Uterus (tissue), 4 donors: ENCODE results near the gene CACNA2D2. TPM values are rescaled to one million over a fixed set of nuclear protein-coding genes. Genes with fewer than 3 reads are reported as not detected.
A peak's percentile ranks its signal among the peaks of the same experiment; 100 is the strongest.

ENCODE experiments used
- DNase-seq, 2 donors: peaks; one replicate each; pipeline ENCODE4 v3.0.0-alpha.2; 2019 to 2020
- H3K27ac ChIP-seq, 2 donors: fragments of 200-600 bp; sonication (generic); 1 replicate in 1 of 2; 2 replicates in 1 of 2; pipeline ENCODE4 v1.5.1; 2016 to 2018
- H3K27me3 ChIP-seq, 2 donors: fragments of 200-600 bp; sonication (generic); one replicate each; pipeline ENCODE4 v1.5.1; 2018 to 2019; ENCODE audit warnings: control low read depth in 1 of 2
- H3K36me3 ChIP-seq, 2 donors: fragments of 200-600 bp; sonication (generic); one replicate each; pipeline ENCODE4 v1.5.1; 2019; ENCODE audit warnings: control low read depth in 1 of 2
- H3K4me1 ChIP-seq, 2 donors: fragments of 200-600 bp; sonication (generic); one replicate each; pipeline ENCODE4 v1.5.1; 2018 to 2019; ENCODE audit warnings: control low read depth in 1 of 2
- H3K4me3 ChIP-seq, 2 donors: fragments of 200-600 bp; sonication (generic); 1 replicate in 1 of 2; 2 replicates in 1 of 2; pipeline ENCODE4 v1.5.1; 2018 to 2019; ENCODE audit warnings: mild to moderate bottlenecking in 1 of 2
- H3K9me3 ChIP-seq, 2 donors: fragments of 200-600 bp; sonication (generic); one replicate each; pipeline ENCODE4 v1.5.1; 2019; ENCODE audit warnings: control low read depth in 1 of 2
- CTCF ChIP-seq, 4 experiments: fragments of 200-600 bp in 2 of 4; fragments of 450-650 bp in 2 of 4; sonication (generic) in 2 of 4; IDR thresholded peaks; one replicate each; pipeline ENCODE4 v1.5.1; 2016 to 2019; ENCODE audit warnings: antibody characterized with exemption in 4 of 4, mild to moderate bottlenecking in 2 of 4, moderate library complexity in 1 of 4
- POLR2A ChIP-seq, 2 donors: fragments of 450-650 bp; IDR thresholded peaks; one replicate each; pipeline ENCODE4 v1.6.1; 2016; ENCODE audit warnings: antibody characterized with exemption in 2 of 2, mild to moderate bottlenecking in 1 of 2, moderate library complexity in 1 of 2
- intact Hi-C: fragments of 100-400 bp; cut with DNase I; formaldehyde crosslinking; loops from one replicate; pipeline ENCODE4 v1.15.1; 2023; ENCODE audit warnings: low total_unique reads
- small RNA-seq: library from RNA; depleted of rRNA; stranded (forward); fragments of <200 nt; gene quantifications from one replicate; pipeline ENCODE3, GENCODE V24; 2016
- total RNA-seq, 4 donors: library from RNA; depleted of rRNA in 3 of 4; stranded (reverse); fragments of >200 nt in 3 of 4; gene quantifications; one replicate each; pipeline versions ENCODE4 v1.1.0 to v1.2.4, GENCODE V29; 2014 to 2023
- donor health status: DM: yes; HTN: yes; CAD: no.

The CACNA2D2 gene
- total RNA-seq, 4 donors from 2014 or later, result under 0.01 to 6.1 (median 5.3) TPM; not detected in 1

- Histone ChIP-seq H3K4me3 (no peak overlapping the region), H3K4me1 (peaks cover 0 to 28% of the 10 kb centered on the region in 2 donors), H3K36me3 (no peaks in the 10 kb centered on the region), H3K27ac (peak overlapping the region; percentile 43), H3K9me3 (no peaks in the 10 kb centered on the region), H3K27me3 (no peaks in the 10 kb centered on the region)
- intact Hi-C loops, result no loop called here
- TF ChIP-seq CTCF (IDR thresholded peaks at IDR 0.05) (no peak), POLR2A (IDR thresholded peaks at IDR 0.05) (no peak)
- DNase-seq, result no peak
Measured at GRCh38 chr3:50317300-50317699, 186.1 kb downstream of the CACNA2D2 start.

- no peak overlapping the region for H3K4me3 ChIP-seq
- H3K27me3 ChIP-seq, result no peaks in the 10 kb centered on the region
- intact Hi-C loops, result no loop called here
- DNase-seq, result peak; percentile 50 to 60
- peaks cover 0 to 28% of the 10 kb centered on the region in 2 donors for H3K4me1 ChIP-seq
- no peaks in the 10 kb centered on the region for H3K36me3 ChIP-seq
- no peaks in the 10 kb centered on the region for H3K9me3 ChIP-seq
- H3K27ac ChIP-seq, result peak overlapping the region; percentile 43
- TF ChIP-seq CTCF (IDR thresholded peaks at IDR 0.05) (no peak), POLR2A (IDR thresholded peaks at IDR 0.05) (peak in 1 of 2 donors; percentile 26)
Measured at GRCh38 chr3:50316657-50317242, 186.7 kb downstream of the CACNA2D2 start.

- intact Hi-C loops, result no loop called here
- Histone ChIP-seq H3K27me3 (no peaks in the 10 kb centered on the region), H3K27ac (no peak overlapping the region), H3K9me3 (no peaks in the 10 kb centered on the region), H3K4me3 (no peak overlapping the region), H3K4me1 (peaks cover 0 to 23% of the 10 kb centered on the region in 2 donors), H3K36me3 (no peaks in the 10 kb centered on the region)
- DNase-seq, result no peak
- TF ChIP-seq CTCF (IDR thresholded peaks at IDR 0.05) (no peak), POLR2A (IDR thresholded peaks at IDR 0.05) (no peak)
Measured at GRCh38 chr3:50314816-50315215, 188.6 kb downstream of the CACNA2D2 start.

GRCh38 chr3:50314342-50314741 is 189.1 kb downstream of the CACNA2D2 start:
- peaks cover 0 to 19% of the 10 kb centered on the region in 2 donors for H3K4me1 ChIP-seq
- H3K27me3 ChIP-seq, result no peaks in the 10 kb centered on the region

More at GRCh38 chr3:50314342-50314741, 189.1 kb downstream of the CACNA2D2 start:
- H3K9me3 ChIP-seq, result no peaks in the 10 kb centered on the region
- H3K36me3 ChIP-seq, result no peaks in the 10 kb centered on the region
- TF ChIP-seq CTCF (IDR thresholded peaks at IDR 0.05), result no peak
- no peak for TF ChIP-seq POLR2A (IDR thresholded peaks at IDR 0.05)
- H3K4me3 ChIP-seq, result no peak overlapping the region
- DNase-seq, result no peak
- H3K27ac ChIP-seq, result no peak overlapping the region
- intact Hi-C loops, result no loop called here

Small RNAs within 50 kb of the gene (small RNA-seq; reads per million reads assigned to genes)
- not detected for gene RNA5SP131

Other genes starting within 250 kb of the CACNA2D2 start
- gene SEMA3B, start 234.5 kb downstream of the CACNA2D2 start, total RNA-seq, result 100 to 1,000 TPM in 1 of 4 donors, 10 to 100 TPM in 3; 24.1 to 113 (median 77.2) TPM
- gene LSMEM2, start 224.5 kb downstream of the CACNA2D2 start, total RNA-seq, result 1 to 10 TPM in 1 of 4 donors, under 1 TPM in 1, not detected in 2; 0.90 to 1.5 TPM
- 10 to 100 TPM; 14.1 to 81.5 (median 25.1) TPM for gene IFRD2, start 211.2 kb downstream of the CACNA2D2 start, total RNA-seq
- gene HYAL3, start 204.2 kb downstream of the CACNA2D2 start, total RNA-seq, result 1 to 10 TPM in 3 of 4 donors, not detected in 1; 1.9 to 3.9 (median 3.3) TPM
- gene NAA80, start 204.2 kb downstream of the CACNA2D2 start, total RNA-seq, result 10 to 100 TPM in 3 of 4 donors, 1 to 10 TPM in 1; 4.7 to 33.5 (median 24.0) TPM
- 10 to 100 TPM in 3 of 4 donors, 1 to 10 TPM in 1; 2.1 to 30.5 (median 22.1) TPM for gene HYAL1, start 200.1 kb downstream of the CACNA2D2 start, total RNA-seq
- gene HYAL2, start 180.9 kb downstream of the CACNA2D2 start, total RNA-seq, result 100 to 1,000 TPM; 112 to 289 (median 166) TPM
- 10 to 100 TPM in 3 of 4 donors, 1 to 10 TPM in 1; 9.0 to 25.1 (median 21.3) TPM for gene TUSC2, start 175.4 kb downstream of the CACNA2D2 start, total RNA-seq
- 100 to 1,000 TPM in 1 of 4 donors, 10 to 100 TPM in 3; 42.1 to 114 (median 44.6) TPM for gene RASSF1, start 162.8 kb downstream of the CACNA2D2 start, total RNA-seq
- 10 to 100 TPM in 1 of 4 donors, 1 to 10 TPM in 3; 1.5 to 11.4 (median 4.9) TPM for gene ZMYND10, start 157.9 kb downstream of the CACNA2D2 start, total RNA-seq
- gene NPRL2, start 152.9 kb downstream of the CACNA2D2 start, total RNA-seq, result 10 to 100 TPM; 11.8 to 26.2 (median 16.0) TPM
- 10 to 100 TPM in 2 of 4 donors, 1 to 10 TPM in 2; 3.6 to 23.8 (median 11.3) TPM for gene CYB561D2, start 152.8 kb downstream of the CACNA2D2 start, total RNA-seq
- 10 to 100 TPM; 24.1 to 61.7 (median 37.0) TPM for gene TMEM115, start 144.1 kb downstream of the CACNA2D2 start, total RNA-seq
- gene C3orf18, start 64.1 kb upstream of the CACNA2D2 start, total RNA-seq, result 10 to 100 TPM in 3 of 4 donors, 1 to 10 TPM in 1; 7.1 to 21.0 (median 20.7) TPM
- 10 to 100 TPM in 2 of 4 donors, 1 to 10 TPM in 1, under 1 TPM in 1; 0.77 to 26.5 (median 11.4) TPM for gene HEMK1, start 65.9 kb upstream of the CACNA2D2 start, total RNA-seq
- 10 to 100 TPM in 1 of 4 donors, 1 to 10 TPM in 2, not detected in 1; 2.1 to 12.3 (median 5.6) TPM for gene CISH, start 108.1 kb upstream of the CACNA2D2 start, total RNA-seq
- 10 to 100 TPM; 22.0 to 39.1 (median 29.0) TPM for gene MAPKAPK3, start 113.5 kb upstream of the CACNA2D2 start, total RNA-seq
- 1 to 10 TPM in 1 of 4 donors, under 1 TPM in 3; under 0.01 to 1.6 (median 0.46) TPM for gene DOCK3, start 171.3 kb upstream of the CACNA2D2 start, total RNA-seq